GM10847 (cell line): ENCODE data around the gene STK39.

Source experiments
- POLR2A ChIP-seq: IDR thresholded peaks from 2 replicates; pipeline ENCODE4 v1.6.1; 2011; ENCODE audit not compliant: insufficient read length; ENCODE audit errors: extremely low read depth

The STK39 gene

DNA sequence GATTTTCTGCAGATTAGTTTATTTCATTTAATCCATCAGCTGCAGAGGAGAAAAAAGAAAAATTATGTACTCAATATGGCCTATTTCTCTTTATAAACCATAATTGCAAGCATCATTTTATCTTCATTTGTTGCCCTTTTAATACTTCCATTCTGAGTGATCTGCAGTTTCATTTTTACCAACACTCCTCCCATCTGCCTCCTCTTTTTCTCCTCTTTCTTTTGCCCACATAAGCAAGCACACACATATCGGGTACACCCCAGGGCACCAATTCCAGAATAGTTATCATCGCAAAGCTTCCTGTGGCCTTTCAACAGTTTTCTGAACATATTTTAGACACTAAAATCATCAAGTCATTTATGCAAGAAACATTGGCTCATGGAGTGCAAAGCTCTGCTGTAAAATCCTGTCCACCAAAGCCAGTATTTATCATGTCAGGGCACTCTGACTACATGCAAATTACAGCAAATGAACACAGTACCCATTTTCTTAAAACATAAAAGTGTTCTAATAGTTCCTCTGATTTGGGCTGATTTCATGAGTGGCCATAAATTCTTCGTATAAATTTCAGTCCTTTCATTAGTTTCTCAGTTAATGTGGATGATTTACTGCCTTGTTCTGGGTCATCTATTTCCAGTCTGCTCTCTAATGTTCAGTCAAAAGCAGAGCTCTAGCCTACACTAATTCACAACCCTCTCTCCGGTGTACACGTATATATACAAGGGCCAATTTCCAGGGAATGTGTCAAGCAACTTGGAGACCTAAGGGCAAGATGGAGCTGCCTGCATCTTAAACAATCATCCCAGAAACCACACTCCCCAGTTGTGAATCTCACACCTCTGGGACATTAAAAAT, 281.3 kb downstream of the STK39 start:
- no peak for TF ChIP-seq POLR2A

DNA sequence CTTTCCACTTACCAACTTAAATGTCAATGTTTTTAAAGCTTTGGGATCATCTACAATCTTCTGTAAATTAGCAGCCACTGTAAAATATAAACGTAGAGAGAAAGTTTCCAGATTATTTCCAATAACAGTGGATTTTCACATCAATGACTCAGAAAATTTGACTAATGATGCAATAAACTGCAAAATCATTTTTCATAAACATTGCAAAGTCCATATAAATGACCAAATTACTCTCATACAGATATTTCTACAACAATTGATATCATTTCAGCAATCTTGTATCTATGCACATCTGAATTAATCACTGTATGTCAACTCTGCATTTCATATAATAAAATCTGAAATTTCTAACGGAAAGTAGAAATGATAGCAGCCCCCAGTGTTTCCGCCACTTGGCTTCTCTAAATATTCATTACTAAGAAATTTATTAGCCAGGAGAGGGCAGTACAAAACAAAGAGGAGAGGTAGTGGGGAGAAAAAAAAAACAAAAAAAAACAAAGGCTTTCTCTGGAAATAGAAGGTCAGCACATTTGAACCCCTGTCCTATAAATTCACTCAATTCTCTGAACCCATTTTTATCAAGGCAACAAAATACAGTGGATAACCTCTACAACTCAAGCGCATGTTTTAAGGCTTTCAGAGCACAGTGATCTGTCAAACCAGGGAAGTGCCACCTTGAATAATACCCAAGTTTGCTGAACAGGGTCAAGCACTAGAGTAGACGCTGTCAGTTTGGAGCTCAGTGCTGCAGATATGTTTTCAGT, 282.6 kb downstream of the STK39 start:
- no peak for TF ChIP-seq POLR2A

DNA sequence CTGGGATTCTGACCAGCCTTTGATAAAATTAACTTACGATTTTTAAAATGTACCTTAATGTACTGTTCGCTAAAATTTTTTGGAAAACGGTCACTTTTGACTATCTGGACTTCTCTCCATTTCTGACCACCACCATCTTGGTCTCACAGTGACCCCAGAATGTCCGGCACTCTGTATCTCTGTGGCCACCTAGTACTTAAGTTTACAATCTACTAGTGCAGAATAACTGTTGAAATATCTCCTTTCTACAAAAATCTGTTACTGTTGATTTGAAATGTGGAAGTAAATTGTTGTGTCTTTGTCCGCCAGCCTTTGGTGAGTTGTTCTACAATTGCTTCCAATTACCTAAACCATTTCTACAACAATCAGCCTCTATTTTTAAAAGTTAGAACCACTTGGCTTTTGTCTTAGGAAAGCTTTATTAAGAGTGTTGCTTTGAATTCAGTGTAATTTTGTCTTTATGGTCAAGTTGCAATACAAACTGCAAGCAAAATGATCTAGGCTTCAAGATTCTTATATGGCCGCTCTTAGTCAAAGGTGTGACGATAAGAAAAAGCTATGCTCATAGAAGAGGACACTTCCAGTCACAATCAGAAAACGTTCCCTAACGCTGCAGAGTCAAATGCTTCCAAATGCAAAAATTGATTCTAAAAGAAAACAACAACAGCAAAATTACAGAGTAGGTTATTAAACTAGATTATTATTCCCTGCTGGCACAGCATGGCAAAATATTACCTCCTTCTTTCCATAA, 283.3 kb downstream of the STK39 start:
- TF ChIP-seq POLR2A = no peak

DNA sequence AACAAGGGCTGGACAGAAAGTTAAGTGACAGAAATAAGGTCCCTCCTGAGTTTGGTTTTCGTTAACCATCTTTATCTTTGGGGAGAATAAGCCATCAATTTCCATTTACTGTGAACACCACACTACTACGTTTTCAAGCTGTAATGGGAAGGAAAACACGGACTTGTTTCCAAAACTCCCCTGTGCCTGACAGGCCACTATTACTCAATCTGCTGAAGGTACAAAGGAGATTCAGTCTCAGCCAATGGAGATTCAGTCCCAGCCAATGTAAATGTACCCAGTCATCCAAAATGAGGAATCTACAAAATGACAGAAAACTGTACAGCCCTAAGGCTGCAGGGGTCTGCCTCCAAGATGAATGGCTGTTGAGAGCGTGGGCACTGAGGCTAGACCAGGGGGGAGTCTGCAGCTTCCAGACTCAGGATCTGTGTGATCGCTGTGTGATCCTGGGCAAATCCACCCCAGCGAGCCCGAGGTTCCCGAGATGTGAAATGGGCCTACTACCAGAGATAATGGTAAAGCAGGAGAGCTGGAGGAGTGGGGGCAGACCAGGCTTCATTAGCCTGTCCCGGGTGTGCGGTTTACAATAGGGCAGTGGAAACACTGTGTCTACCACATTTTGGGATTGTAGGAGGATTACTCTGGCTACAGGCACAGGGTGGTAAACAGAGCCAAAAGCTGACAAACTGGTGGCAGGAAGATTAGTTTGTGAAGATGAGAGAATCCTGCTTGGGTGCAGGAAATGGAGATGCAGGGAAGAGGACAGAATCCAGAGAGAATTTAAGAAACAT, 284.8 kb downstream of the STK39 start:
- no peak for TF ChIP-seq POLR2A

DNA sequence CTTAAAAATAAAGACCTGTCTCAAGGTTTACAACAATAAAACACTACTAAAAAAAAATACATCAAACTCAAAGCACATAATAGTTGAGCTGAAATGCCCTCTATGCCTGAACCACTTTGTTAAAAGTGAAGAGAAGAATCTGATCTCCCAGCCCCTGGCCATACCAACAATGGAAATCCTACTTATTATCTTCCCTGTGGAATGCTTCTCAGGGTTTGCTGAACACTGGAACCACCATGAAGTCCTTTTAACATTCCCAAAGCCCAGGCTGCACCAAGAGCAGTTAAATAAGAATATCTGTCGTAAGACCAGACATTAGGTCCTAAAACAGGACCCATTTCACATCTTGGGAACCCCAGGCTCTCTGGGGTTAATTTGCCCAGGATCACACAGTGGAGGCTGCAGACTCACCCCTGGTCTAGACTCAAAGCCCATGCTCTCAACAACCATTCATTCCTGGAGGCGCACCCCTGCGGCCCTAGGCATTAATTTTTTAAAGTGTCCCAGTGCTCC, 285.8 kb downstream of the STK39 start:
- no peak for TF ChIP-seq POLR2A

DNA sequence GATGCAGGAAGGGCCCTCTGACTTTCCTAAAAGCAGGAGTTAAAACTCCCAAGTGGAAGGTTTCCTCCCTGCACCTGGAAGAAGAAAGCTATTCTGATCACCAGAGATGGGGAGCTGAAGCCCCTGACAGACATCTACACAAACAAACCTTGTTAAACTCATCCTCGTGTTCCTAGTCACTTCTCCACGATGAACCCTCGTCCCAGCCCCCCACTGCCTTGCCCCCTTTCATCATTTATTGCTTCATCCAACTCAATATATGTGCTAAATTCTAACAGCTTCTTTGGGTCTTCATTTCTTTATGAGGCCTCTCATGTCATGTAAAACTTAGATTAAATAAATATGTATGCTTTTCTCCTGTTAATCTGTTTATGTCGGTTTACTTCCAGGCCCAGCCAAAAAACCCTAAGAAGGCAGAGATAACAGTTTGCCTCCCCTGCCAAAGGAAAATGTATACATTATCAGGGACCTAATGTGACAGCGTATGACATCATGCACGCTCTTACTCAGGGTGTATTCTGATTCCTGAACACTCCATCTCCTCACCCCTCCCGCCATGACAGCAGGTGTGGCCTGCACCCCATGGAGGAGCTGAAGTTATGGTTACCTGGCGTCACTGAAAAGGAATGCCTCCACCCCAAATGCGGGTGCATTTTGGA, 287.2 kb downstream of the STK39 start:
- TF ChIP-seq POLR2A = no peak

DNA sequence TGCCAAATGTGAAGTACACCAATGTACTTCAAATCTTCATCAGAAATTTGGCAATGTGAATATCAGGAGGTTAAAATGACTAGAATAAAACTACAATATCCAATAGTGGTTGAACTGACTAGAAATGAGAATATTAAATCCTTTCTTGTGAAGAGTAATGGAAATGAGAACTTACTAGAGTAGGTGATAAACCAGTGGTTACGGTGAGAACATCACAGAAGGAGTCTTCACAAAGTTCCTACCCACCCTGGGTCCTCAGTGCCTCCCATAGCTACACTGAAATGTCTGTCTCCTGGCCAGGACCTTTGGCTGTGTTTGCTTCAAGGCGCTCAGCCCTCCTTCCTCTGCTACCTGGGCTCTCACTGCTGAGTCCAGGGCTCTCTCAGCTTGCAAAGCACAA, 289.7 kb downstream of the STK39 start:
- TF ChIP-seq POLR2A = no peak

DNA sequence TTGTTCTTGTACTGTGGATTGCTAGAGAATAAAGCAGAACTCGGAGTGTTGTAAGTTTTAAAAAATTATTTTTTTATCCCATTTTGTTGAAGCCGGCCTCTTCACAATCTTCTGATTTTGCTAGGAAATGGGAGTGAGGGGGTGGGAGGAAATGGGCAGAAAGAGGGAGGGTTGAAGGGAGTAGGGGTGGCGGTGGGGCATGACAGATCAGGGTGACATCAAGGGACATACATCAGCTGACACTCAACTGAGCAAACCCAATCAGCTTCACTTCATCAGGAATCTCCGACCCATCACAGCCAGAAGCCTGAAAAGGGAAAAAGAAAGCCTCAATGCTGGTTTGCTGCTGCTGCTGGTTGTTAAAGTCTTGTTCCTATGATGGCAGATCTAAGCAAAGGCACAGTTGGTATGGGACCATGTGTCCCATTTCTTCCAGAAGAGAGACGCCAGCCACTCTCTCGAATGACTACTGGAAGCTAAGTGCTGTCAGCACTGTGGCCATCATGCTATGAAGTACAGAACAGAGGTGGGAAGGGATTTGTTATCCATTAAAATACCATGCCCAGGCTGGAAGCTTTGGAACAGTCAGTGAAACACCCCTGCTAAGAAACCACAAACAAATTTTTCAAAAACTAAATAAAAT, 292.0 kb downstream of the STK39 start:
- TF ChIP-seq POLR2A = no peak

DNA sequence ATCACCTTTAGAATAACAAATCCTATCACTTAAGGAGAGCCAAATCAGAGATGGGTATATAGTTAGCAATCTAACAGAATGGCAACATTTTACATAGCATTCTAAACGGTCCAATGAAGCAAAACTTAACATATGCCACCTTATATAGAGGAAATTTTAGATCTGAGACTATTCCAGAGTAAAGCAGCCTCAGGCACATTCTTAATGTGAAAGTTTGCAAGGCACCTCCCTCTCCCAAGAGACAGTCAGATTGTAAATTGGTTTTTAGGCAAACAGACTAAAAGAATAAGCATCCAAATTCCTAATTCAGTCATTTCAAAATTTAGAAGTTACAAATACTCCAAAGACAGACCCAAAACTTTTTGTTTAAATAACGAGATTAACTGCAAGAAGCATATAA, 292.9 kb downstream of the STK39 start:
- no peak for TF ChIP-seq POLR2A

DNA sequence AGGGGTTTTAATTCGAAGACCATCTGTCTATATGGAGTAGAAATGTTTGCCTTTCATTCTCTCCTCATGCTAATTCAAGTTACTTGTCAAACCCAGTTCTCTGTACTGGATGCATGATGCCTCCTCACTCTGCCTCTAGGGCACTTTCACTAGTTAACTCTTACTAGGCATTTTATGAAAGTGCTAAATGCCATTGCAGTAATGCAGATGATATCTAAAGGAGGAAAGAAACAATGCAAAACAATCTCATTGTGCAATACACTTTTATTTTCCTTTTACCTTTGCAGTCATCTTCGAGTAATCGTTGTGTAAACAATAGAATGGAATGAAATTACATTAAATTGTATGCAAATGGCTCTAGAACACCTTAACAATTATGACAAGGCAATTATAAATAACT, 293.6 kb downstream of the STK39 start:
- no peak for TF ChIP-seq POLR2A

DNA sequence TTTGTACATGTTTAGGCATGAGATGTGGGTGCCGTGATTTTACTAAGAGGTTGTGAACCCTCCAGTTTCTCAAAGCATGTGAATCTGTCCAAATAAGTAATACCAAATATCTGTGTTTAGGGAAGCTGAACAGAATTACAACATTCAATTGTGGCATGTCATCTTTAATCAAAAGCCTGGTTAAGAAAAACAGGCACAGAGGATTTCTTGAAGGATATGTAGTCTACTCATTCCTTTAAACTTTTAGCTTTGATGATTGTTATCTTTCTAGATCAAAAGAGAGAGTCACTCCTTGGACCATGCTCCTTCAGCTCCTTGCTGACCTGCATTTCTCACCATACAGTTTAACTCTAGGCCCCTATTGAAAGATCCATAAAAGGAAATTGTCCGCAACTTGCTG, 296.8 kb downstream of the STK39 start:
- no peak for TF ChIP-seq POLR2A

DNA sequence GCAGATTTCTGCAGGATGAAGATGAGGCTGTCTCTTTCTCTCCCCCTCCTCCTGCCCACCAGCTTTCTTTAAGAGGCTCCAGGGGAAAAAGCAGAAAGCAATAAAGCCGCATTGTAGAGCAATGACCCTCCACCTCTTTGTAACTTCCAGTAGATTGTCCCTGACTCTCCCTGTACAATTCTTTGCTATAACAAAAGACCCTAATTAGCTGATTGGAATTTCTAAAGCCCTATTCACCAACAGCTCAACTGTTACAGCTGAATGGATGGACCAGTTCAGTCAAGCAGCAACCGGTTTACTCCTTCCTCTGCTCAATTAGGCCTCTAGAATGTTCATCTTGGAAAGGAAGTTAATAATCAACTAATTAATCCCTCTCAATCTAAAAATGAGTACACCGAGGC, 301.0 kb downstream of the STK39 start:
- no peak for TF ChIP-seq POLR2A

DNA sequence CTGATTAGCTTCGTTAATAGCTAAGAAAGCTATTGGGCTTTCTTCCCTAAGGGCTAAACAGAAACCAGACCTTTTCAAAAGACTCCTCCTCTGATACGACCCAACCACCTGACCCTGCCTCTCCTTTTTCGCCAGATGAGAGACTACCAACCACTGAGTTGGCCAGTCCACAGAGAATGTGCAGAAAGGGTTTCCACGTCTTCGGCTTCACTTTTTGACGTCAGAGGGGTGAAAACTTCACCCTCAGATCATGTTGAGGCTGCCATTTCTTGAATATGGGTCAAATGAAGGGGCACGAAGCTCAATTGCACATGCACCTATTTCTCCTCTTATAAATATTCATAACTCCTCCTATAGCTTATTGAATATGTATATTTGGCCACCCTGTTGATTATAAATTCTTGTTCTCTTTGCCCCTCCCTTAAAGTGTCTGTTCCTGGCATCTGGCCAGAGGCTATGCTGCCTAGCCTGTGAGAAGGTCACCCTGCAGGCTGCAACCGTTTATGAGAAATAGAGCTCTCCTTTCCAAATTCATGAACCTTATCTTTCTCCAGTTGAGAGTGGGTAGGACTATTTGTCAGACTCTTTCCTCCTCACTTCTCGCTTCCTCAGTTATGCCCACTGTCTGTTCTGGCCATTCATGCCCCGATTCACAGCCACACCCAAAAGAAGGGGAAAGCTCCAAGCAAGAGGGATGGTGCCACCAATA, 301.6 kb downstream of the STK39 start:
- TF ChIP-seq POLR2A = no peak
